ENCODE measurements around the gene CHAD. TPM values are rescaled to one million over a fixed set of nuclear protein-coding genes. Genes with fewer than 3 reads are reported as not detected.

The CHAD gene
- total and polyA plus RNA-seq, 2 experiments from 2014 or later: 2.5 TPM; not detected in 1

GRCh38 chr17:50513495-50513894 is 44.8 kb upstream of the CHAD start:
- Histone ChIP-seq H3K4me1 (ENCODE audit: low read depth) (peaks cover 25% of the 10 kb centered on the region), H3K36me3 (no peaks in the 10 kb centered on the region), H3K27ac (no peak overlapping the region), H3K27me3 (no peaks in the 10 kb centered on the region), H3K9me3 (ENCODE audit: low read depth) (no peaks in the 10 kb centered on the region), H3K4me3 (no peak overlapping the region)
- no peak for DNase-seq (ENCODE audit: low read depth in 1 of 2, low spot score in 1 of 2)
- no peak for TF ChIP-seq CTCF (IDR thresholded peaks at IDR 0.05; ENCODE audit: low read depth, low read length)

GRCh38 chr17:50511058-50511457 is 42.4 kb upstream of the CHAD start:
- Histone ChIP-seq H3K9me3 (ENCODE audit: low read depth) (no peaks in the 10 kb centered on the region), H3K36me3 (no peaks in the 10 kb centered on the region), H3K4me1 (ENCODE audit: low read depth) (peaks cover 24% of the 10 kb centered on the region), H3K27ac (peak overlapping the region; percentile 66), H3K27me3 (no peaks in the 10 kb centered on the region), H3K4me3 (no peak overlapping the region)
- peak; percentile 20 to 36 for DNase-seq (ENCODE audit: low read depth in 1 of 2, low spot score in 1 of 2)
- no peak for TF ChIP-seq CTCF (IDR thresholded peaks at IDR 0.05; ENCODE audit: low read depth, low read length)

- H3K4me1 ChIP-seq (ENCODE audit: low read depth): peaks cover 24% of the 10 kb centered on the region
- H3K27me3 ChIP-seq: no peaks in the 10 kb centered on the region
- no peak for TF ChIP-seq CTCF (IDR thresholded peaks at IDR 0.05; ENCODE audit: low read depth, low read length)
- no peak overlapping the region for H3K27ac ChIP-seq
- H3K4me3 ChIP-seq: peak overlapping the region; percentile 39
- no peak for DNase-seq (ENCODE audit: low read depth in 1 of 2, low spot score in 1 of 2)
- no peaks in the 10 kb centered on the region for H3K36me3 ChIP-seq
- H3K9me3 ChIP-seq (ENCODE audit: low read depth): no peaks in the 10 kb centered on the region
These were observed 40.1 kb upstream of the CHAD start for GRCh38 chr17:50508573-50509460.

- peak; percentile 26 for TF ChIP-seq CTCF (IDR thresholded peaks at IDR 0.05; ENCODE audit: low read depth, low read length)
- no peaks in the 10 kb centered on the region for H3K27me3 ChIP-seq
- H3K9me3 ChIP-seq (ENCODE audit: low read depth): no peaks in the 10 kb centered on the region
- H3K27ac ChIP-seq: peak within 1 kb of the TSS; percentile 34
- peaks cover 24% of the 10 kb centered on the region for H3K4me1 ChIP-seq (ENCODE audit: low read depth)
- H3K36me3 ChIP-seq: no peaks in the 10 kb centered on the region
- DNase-seq (ENCODE audit: low read depth in 1 of 2, low spot score in 1 of 2): peak; percentile 88 to 91
- H3K4me3 ChIP-seq: peak within 1 kb of the TSS; percentile 39
These were observed 39.3 kb upstream of the CHAD start, which contains the start of gene MYCBPAP for GRCh38 chr17:50507871-50508572. MYCBPAP (plus strand) TSS chr17:50508439; CDS start chr17:50508675, 236 bp downstream.

GRCh38 chr17:50506298-50506697 is 37.6 kb upstream of the CHAD start:
- no peak overlapping the region for H3K27ac ChIP-seq
- no peaks in the 10 kb centered on the region for H3K9me3 ChIP-seq (ENCODE audit: low read depth)
- DNase-seq (ENCODE audit: low read depth in 1 of 2, low spot score in 1 of 2): no peak
- H3K27me3 ChIP-seq: no peaks in the 10 kb centered on the region
- no peak for TF ChIP-seq CTCF (IDR thresholded peaks at IDR 0.05; ENCODE audit: low read depth, low read length)
- H3K4me3 ChIP-seq: no peak overlapping the region
- H3K36me3 ChIP-seq: no peaks in the 10 kb centered on the region
- H3K4me1 ChIP-seq (ENCODE audit: low read depth): peaks cover 18% of the 10 kb centered on the region
